ENCODE measurements around the gene F2R.
A peak's percentile ranks its signal among the peaks of the same experiment; 100 is the strongest.
"Not testable (repeated sequence)": the region's sequence is repeated elsewhere in the genome, so short reads cannot be mapped to it uniquely, and the experiment has no call there.

The F2R gene

GRCh38 chr5:76677849-76678472 lies 38.0 kb upstream of the F2R start:
- Histone ChIP-seq H3K4me2 (no peak overlapping the region), H4K20me1 (peaks cover 0 to 7% (median 0%) of the 10 kb centered on the region in 11 experiments; a peak in 2 of 22 replicates), H3K9me3 (replicated peaks in 1 of 11) (no peaks in the 10 kb centered on the region), H3K36me3 (peaks cover 72 to 100% (median 96%) of the 10 kb centered on the region in 11 experiments), H3K27ac (no peak overlapping the region), H3K27me3 (no peaks in the 10 kb centered on the region), H3K4me1 (peaks cover 0 to 14% (median 10%) of the 10 kb centered on the region in 10 experiments; a peak in 12 of 20 replicates), H3K9ac (no peak overlapping the region), H3K4me3 (no peak overlapping the region)
- TF ChIP-seq Cebpa-rat (IDR thresholded peaks at IDR 0.05): no peak

- no peak overlapping the region for H3K4me2 ChIP-seq
- H3K36me3 ChIP-seq: peaks cover 68 to 100% (median 92%) of the 10 kb centered on the region in 11 experiments
- no peak for TF ChIP-seq Cebpa-rat (IDR thresholded peaks at IDR 0.05)
Observed at GRCh38 chr5:76679231-76679630, 36.7 kb upstream of the F2R start.

DNA sequence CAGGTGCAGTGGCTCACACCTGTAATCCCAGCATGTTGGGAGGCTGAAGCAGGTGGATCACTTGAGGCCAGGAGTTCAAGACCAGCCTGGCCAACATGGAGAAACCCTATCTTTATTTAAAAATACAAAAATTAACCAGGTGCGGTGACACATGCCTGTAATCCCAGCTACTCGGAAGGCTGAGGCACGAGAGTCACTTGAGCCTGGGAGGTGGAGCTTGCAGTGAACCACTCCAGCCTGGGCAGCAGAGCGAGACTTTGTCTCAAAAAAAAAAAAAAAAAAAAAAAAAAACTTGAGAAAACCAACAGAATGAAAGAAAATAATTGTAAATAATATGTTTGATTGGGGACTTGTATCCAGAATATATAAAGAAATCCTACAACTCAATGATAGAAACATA lies 35.1 kb upstream of the F2R start:
- H3K27ac ChIP-seq; H3K9me3 ChIP-seq (replicated peaks in 1 of 11); H3K9ac ChIP-seq; H3K27me3 ChIP-seq; H4K20me1 ChIP-seq; H3K4me2 ChIP-seq; H3K4me3 ChIP-seq: not testable (repeated sequence)
- Histone ChIP-seq H3K4me1 (peaks cover 0 to 39% (median 30%) of the 10 kb centered on the region in 10 experiments; a peak in 16 of 20 replicates), H3K36me3 (peaks cover 60 to 100% (median 92%) of the 10 kb centered on the region in 11 experiments)

More at GRCh38 chr5:76679231-76679630, 36.7 kb upstream of the F2R start:
- Histone ChIP-seq H3K9me3 (replicated peaks in 1 of 11) (no peaks in the 10 kb centered on the region), H3K9ac (no peak overlapping the region), H3K27ac (no peak overlapping the region), H3K4me3 (no peak overlapping the region), H3K4me1 (peaks cover 0 to 26% (median 20%) of the 10 kb centered on the region in 10 experiments; a peak in 15 of 20 replicates), H3K27me3 (no peaks in the 10 kb centered on the region), H4K20me1 (peaks cover 0 to 11% (median 0%) of the 10 kb centered on the region in 11 experiments; a peak in 2 of 22 replicates)

DNA sequence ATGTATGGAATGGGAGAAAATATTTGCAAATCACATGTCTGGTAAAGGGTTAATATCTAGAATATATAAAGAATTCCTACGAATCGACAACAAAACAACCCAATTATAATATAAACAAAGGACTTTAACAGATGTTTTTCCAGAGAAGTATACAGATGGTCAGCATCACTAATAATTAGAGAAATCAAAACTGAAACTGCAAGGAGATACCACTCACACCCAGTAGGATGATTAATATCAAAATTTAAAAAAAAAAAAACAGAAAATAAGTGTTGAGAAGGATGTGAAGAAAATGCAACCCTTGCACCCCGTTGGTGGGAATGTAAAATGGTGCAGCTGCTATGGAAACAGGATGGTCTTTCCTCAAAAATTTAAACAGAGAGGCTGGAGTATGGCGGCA lies 34.6 kb upstream of the F2R start:
- peaks cover 0 to 13% (median 0%) of the 10 kb centered on the region in 11 experiments; a peak in 2 of 22 replicates for H4K20me1 ChIP-seq
- no peak overlapping the region for H3K4me2 ChIP-seq
- no peak for TF ChIP-seq Cebpa-rat (IDR thresholded peaks at IDR 0.05)
- no peak overlapping the region for H3K9ac ChIP-seq
- H3K4me3 ChIP-seq: no peak overlapping the region
- H3K36me3 ChIP-seq: peaks cover 60 to 100% (median 91%) of the 10 kb centered on the region in 11 experiments
- peaks cover 0 to 40% (median 30%) of the 10 kb centered on the region in 10 experiments; a peak in 16 of 20 replicates for H3K4me1 ChIP-seq
- no peaks in the 10 kb centered on the region for H3K27me3 ChIP-seq
- H3K27ac ChIP-seq: no peak overlapping the region
- H3K9me3 ChIP-seq (replicated peaks in 1 of 11): peaks cover 0 to 4% (median 0%) of the 10 kb centered on the region in 11 experiments; a peak in 1 of 22 replicates

- H3K9ac ChIP-seq: no peak overlapping the region
- H3K27ac ChIP-seq: no peak overlapping the region
- H3K4me1 ChIP-seq: peaks cover 0 to 40% (median 30%) of the 10 kb centered on the region in 10 experiments; a peak in 16 of 20 replicates
Observed at GRCh38 chr5:76682387-76682786, 33.5 kb upstream of the F2R start.

DNA sequence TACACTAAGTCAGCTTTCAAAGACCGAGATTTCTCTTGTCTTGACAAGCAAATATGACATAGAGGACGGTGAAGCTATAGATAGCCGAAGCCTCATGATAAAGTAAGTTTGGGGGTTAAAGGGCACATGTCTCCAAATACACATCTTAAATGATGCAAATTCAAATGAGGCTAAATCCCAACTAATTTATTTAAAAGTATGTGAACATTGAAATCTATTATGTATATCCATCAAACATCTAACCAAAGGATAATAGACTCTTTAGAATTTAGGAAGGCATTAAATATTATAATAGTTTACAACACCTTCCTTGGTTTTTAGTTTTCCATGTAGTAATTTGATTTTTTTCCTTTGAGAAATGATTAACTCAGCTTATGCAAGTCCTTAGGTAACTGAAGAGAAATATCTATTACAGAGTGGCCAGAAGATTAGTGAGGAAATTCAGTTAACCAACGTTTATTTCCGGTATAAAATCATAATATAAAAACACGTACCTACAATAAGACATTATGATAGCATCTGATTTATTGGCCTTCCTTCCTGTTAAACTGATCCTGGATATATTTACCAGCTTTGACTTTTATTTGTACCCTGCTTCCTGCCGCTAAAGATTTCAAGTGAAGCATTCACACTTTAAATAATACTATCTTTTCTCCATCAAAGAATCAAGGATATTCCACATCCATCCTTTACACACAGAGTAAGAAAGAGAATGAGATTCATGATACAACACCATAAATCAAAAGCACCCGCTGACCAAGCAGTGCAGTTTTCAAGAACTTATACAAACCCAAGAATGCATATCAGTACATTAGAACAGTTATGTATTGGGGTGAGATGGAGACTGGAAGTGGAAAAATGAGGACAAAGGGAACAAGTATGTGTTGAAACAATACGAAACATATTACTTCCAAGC lies 31.9 kb upstream of the F2R start:
- H3K4me3 ChIP-seq: no peak overlapping the region
- no peaks in the 10 kb centered on the region for H3K27me3 ChIP-seq
- H3K27ac ChIP-seq: peak overlapping the region in 5 of 11 experiments; percentile 1 to 51 (median 12); a peak in 10 of 22 replicates
- no peak overlapping the region; a peak in 2 of 22 replicates for H3K9ac ChIP-seq
- peaks cover 0 to 40% (median 30%) of the 10 kb centered on the region in 10 experiments; a peak in 16 of 20 replicates for H3K4me1 ChIP-seq
- H3K4me2 ChIP-seq: peak overlapping the region in 8 of 11 experiments; percentile 9 to 64 (median 50); a peak in 15 of 22 replicates
- peaks cover 0 to 6% (median 0%) of the 10 kb centered on the region in 11 experiments; a peak in 2 of 22 replicates for H3K9me3 ChIP-seq (replicated peaks in 1 of 11)
- TF ChIP-seq Cebpa-rat (IDR thresholded peaks at IDR 0.05): no peak
- H4K20me1 ChIP-seq: peaks cover 0 to 25% (median 0%) of the 10 kb centered on the region in 11 experiments; a peak in 2 of 22 replicates
- peaks cover 60 to 100% (median 91%) of the 10 kb centered on the region in 11 experiments for H3K36me3 ChIP-seq

More at GRCh38 chr5:76682387-76682786, 33.5 kb upstream of the F2R start:
- Histone ChIP-seq H3K4me3 (no peak overlapping the region), H3K4me2 (peak overlapping the region in 6 of 11 experiments; percentile 4 to 64 (median 30); a peak in 7 of 22 replicates), H3K9me3 (replicated peaks in 1 of 11) (peaks cover 0 to 6% (median 0%) of the 10 kb centered on the region in 11 experiments; a peak in 2 of 22 replicates), H3K36me3 (peaks cover 60 to 100% (median 91%) of the 10 kb centered on the region in 11 experiments), H4K20me1 (peaks cover 0 to 19% (median 0%) of the 10 kb centered on the region in 11 experiments; a peak in 2 of 22 replicates), H3K27me3 (no peaks in the 10 kb centered on the region)
- TF ChIP-seq Cebpa-rat (IDR thresholded peaks at IDR 0.05): no peak

DNA sequence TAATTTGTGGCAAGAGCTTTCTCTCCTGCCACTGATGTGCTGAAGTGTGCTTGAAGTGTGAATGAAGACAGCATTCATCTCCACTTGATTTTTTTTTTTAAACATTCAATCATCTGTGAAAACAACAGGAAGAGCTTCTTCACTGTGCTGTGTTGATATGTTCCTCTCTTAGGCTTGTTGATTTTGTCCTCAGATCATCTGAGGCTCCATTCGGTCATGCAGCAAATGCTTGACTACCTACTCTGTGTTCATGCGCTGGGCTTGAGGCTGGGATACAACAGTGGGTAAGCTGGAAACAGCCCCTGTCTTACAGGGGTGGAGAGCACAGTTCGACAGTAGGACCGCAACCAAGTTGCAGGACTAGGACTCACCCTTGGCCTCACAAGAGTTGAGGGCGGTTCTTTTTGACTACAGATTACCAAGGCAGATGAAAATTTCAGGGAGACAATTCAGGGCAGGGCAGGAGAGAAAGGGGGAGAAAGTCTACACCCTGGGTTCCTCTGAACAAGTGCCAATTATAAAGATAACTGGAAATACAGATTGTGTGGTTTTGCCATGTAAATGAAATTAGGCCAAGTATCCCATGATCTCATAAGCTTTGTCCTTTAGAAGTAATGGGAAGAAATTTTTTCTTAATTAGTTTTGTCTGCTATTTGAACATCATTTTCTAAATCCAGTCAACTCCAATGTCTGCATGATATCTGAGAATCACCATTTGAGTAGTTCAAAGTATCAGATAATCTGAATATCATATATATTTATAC lies 31.0 kb upstream of the F2R start:
- TF ChIP-seq Cebpa-rat (IDR thresholded peaks at IDR 0.05): no peak
- Histone ChIP-seq H3K4me3 (no peak overlapping the region), H3K4me2 (peak overlapping the region in 8 of 11 experiments; percentile 9 to 64 (median 50); a peak in 15 of 22 replicates), H3K36me3 (peaks cover 65 to 100% (median 87%) of the 10 kb centered on the region in 11 experiments), H3K27ac (peak overlapping the region in 7 of 11 experiments; percentile 1 to 51 (median 16); a peak in 11 of 22 replicates), H4K20me1 (peaks cover 0 to 29% (median 0%) of the 10 kb centered on the region in 11 experiments; a peak in 2 of 22 replicates), H3K27me3 (no peaks in the 10 kb centered on the region), H3K9me3 (replicated peaks in 1 of 11) (peaks cover 0 to 6% (median 0%) of the 10 kb centered on the region in 11 experiments; a peak in 3 of 22 replicates), H3K9ac (no peak overlapping the region; a peak in 2 of 22 replicates), H3K4me1 (peaks cover 0 to 40% (median 30%) of the 10 kb centered on the region in 10 experiments; a peak in 16 of 20 replicates)

DNA sequence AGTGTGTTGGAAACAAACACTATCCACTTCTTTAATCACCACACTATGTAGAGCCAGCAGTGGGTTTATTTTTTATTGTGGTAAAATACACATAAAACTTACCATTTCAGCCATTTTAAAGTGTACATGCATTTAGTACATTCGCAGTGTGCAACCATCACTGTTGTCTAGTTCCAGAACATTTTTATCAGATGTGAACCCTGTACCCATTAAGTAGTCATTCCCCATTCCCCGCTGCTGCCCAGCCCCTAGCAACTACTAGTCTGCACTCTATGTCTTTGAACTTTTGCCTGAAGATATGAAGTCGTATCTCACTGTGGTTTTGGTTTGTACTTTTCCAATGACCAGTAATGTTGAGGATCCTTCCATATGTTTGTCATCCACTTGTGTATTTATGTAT lies 30.2 kb upstream of the F2R start:
- H3K4me1 ChIP-seq: peaks cover under 1 to 40% (median 30%) of the 10 kb centered on the region in 10 experiments; a peak in 17 of 20 replicates
- H3K27ac ChIP-seq: no peak overlapping the region
- H3K9me3 ChIP-seq (replicated peaks in 1 of 11): peaks cover 0 to 6% (median 0%) of the 10 kb centered on the region in 11 experiments; a peak in 3 of 22 replicates
- peaks cover 0 to 33% (median 0%) of the 10 kb centered on the region in 11 experiments; a peak in 2 of 22 replicates for H4K20me1 ChIP-seq
- H3K36me3 ChIP-seq: peaks cover 66 to 100% (median 87%) of the 10 kb centered on the region in 11 experiments
- TF ChIP-seq Cebpa-rat (IDR thresholded peaks at IDR 0.05): no peak
- no peak overlapping the region for H3K4me2 ChIP-seq
- H3K4me3 ChIP-seq: no peak overlapping the region
- no peak overlapping the region for H3K9ac ChIP-seq
- no peaks in the 10 kb centered on the region for H3K27me3 ChIP-seq

Data from BLaER1 treated with 17β-estradiol and CSF1 and Interleukin-3, amounts not matched to agents 10 nM and 100 nM (cell line).